HTR-8/SVneo (cell line): ENCODE results near the gene KHDC1.
"Not testable (repeated sequence)": the region's sequence is repeated elsewhere in the genome, so short reads cannot be mapped to it uniquely, and the experiment has no call there.

Experiments
- DNase-seq: peaks from one replicate; pipeline ENCODE4 v3.0.0; 2011; ENCODE audit warnings: low spot score, mixed read lengths; ENCODE audit not compliant: insufficient read length
- FAIRE-seq: peaks from 2 replicates; lab custom pipeline; 2011; peaks lifted over from hg19 to GRCh38; lab: Jason Lieb, UNC

Gene KHDC1

GRCh38 chr6:73254323-73254722 lies 8.7 kb downstream of the KHDC1 start:
- not testable (repeated sequence) for FAIRE-seq, DNase-seq

GRCh38 chr6:73252703-73253102 lies 10.3 kb downstream of the KHDC1 start:
- no peak for DNase-seq

GRCh38 chr6:73250016-73250415 lies 13.0 kb downstream of the KHDC1 start:
- FAIRE-seq: no peak
- no peak for DNase-seq

More at GRCh38 chr6:73252703-73253102, 10.3 kb downstream of the KHDC1 start:
- FAIRE-seq: no peak

GRCh38 chr6:73248192-73248903 lies 14.6 kb downstream of the KHDC1 start:
- DNase-seq (no peak), FAIRE-seq (no peak)

GRCh38 chr6:73242001-73242400 lies 21.0 kb downstream of the KHDC1 start:
- peak; percentile 70 for FAIRE-seq
- DNase-seq: no peak

GRCh38 chr6:73240730-73241129 lies 22.3 kb downstream of the KHDC1 start:
- DNase-seq: no peak
- no peak for FAIRE-seq

GRCh38 chr6:73236144-73236750 lies 26.7 kb downstream of the KHDC1 start:
- FAIRE-seq (no peak), DNase-seq (peak; percentile 54)

GRCh38 chr6:73234733-73235132 lies 28.3 kb downstream of the KHDC1 start:
- FAIRE-seq (no peak), DNase-seq (peak; percentile 21)

GRCh38 chr6:73233971-73234370 lies 29.0 kb downstream of the KHDC1 start:
- DNase-seq, FAIRE-seq: not testable (repeated sequence)

GRCh38 chr6:73233048-73233447 lies 29.9 kb downstream of the KHDC1 start:
- FAIRE-seq (no peak), DNase-seq (no peak)

GRCh38 chr6:73231986-73232391 lies 31.0 kb downstream of the KHDC1 start:
- no peak for FAIRE-seq
- no peak for DNase-seq

- peak; percentile 23 for FAIRE-seq
- no peak for DNase-seq
Observed at GRCh38 chr6:73227606-73228255, 35.3 kb downstream of the KHDC1 start.

GRCh38 chr6:73225396-73225795 lies 37.6 kb downstream of the KHDC1 start, which contains the start of gene KHDC1L:
TSS of gene KHDC1L (minus strand) at chr6:73225496. CDS start at chr6:73225408, 88 bp downstream.
- DNase-seq (no peak), FAIRE-seq (no peak)

- FAIRE-seq (no peak), DNase-seq (no peak)
Observed at GRCh38 chr6:73216859-73217258, 46.1 kb downstream of the KHDC1 start.

GRCh38 chr6:73209117-73209516 lies 53.9 kb downstream of the KHDC1 start:
- no peak for FAIRE-seq

GRCh38 chr6:73207221-73207837 lies 55.7 kb downstream of the KHDC1 start:
- DNase-seq (no peak), FAIRE-seq (no peak)

More at GRCh38 chr6:73209117-73209516, 53.9 kb downstream of the KHDC1 start:
- no peak for DNase-seq

GRCh38 chr6:73204252-73204651 lies 58.7 kb downstream of the KHDC1 start:
- FAIRE-seq (no peak), DNase-seq (no peak)

- FAIRE-seq (no peak), DNase-seq (no peak)
Observed at GRCh38 chr6:73203098-73203497, 59.9 kb downstream of the KHDC1 start.

- DNase-seq (peak; percentile 39), FAIRE-seq (peak; percentile 60)
Observed at GRCh38 chr6:73200735-73201134, 62.3 kb downstream of the KHDC1 start.

GRCh38 chr6:73200247-73200646 lies 62.7 kb downstream of the KHDC1 start:
- FAIRE-seq (no peak), DNase-seq (no peak)

GRCh38 chr6:73194744-73195143 lies 68.3 kb downstream of the KHDC1 start:
- DNase-seq: no peak
- peak; percentile 38 for FAIRE-seq
